Ishikawa (cell line): ENCODE data around the gene ARSK.

Experiments
- EP300 ChIP-seq: IDR thresholded peaks from 2 replicates; pipeline ENCODE4 v1.6.1; 2012; ENCODE audit warnings: borderline replicate concordance
- TAF1 ChIP-seq: IDR thresholded peaks from 2 replicates; pipeline ENCODE4 v1.6.1; 2012; ENCODE audit warnings: low read depth, mild to moderate bottlenecking
- TEAD4 ChIP-seq: IDR thresholded peaks from 2 replicates; pipeline ENCODE4 v1.6.1; 2012
- TF ChIP-seq, protein P1 (sequence below): IDR thresholded peaks from 2 replicates; pipeline ENCODE4 v1.6.1; 2012
- TF ChIP-seq, protein P2 (sequence below): IDR thresholded peaks from 2 replicates; pipeline ENCODE4 v1.6.1; 2012

DNA sequence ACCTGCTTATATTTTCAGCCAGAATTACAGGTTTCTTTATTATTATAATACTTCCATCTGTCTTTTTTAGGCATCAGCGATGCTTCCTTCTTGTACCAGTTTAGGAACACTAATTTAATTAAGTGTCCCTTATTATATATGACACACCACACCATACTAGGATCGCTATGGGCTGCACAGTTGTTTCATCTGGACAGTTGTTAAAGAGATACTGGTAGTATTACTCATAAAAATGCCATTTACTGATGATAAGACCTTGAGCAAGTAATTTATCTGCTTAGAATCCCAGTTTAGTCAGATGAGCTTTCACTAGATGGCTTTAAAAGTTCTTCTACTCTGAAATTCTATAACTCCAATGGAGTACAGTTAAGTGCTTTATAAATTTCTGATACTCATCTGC is 17.1 kb downstream of the ARSK start:
- TF ChIP-seq EP300: no peak
- TF ChIP-seq, protein P1, sequence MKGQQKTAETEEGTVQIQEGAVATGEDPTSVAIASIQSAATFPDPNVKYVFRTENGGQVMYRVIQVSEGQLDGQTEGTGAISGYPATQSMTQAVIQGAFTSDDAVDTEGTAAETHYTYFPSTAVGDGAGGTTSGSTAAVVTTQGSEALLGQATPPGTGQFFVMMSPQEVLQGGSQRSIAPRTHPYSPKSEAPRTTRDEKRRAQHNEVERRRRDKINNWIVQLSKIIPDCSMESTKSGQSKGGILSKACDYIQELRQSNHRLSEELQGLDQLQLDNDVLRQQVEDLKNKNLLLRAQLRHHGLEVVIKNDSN: no peak
- no peak for TF ChIP-seq TAF1
- TF ChIP-seq, protein P2, sequence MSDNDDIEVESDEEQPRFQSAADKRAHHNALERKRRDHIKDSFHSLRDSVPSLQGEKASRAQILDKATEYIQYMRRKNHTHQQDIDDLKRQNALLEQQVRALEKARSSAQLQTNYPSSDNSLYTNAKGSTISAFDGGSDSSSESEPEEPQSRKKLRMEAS: no peak
- no peak for TF ChIP-seq TEAD4
